B cell (primary cell): ENCODE measurements around the gene NOA1. TPM values are rescaled to one million over a fixed set of nuclear protein-coding genes. Genes with fewer than 3 reads are reported as not detected.
A peak's percentile ranks its signal among the peaks of the same experiment; 100 is the strongest.

Source experiments
- ATAC-seq: fragments of 200-7000 bp; cut with Tn5 transposase; one replicate; pipeline ENCODE4 v1.10.0; 2021; ENCODE audit warnings: low read depth, mild to moderate bottlenecking, moderate number of reproducible peaks, moderate library complexity
- CTCF ChIA-PET: fragments of 350-600 bp; sonication (Branson Sonifier 250); formaldehyde crosslinking; loops from one replicate; lab custom pipeline; 2021; ENCODE audit warnings: antibody characterized with exemption, inconsistent platforms; lab: Charles Lee
- POLR2A ChIA-PET: fragments of 350-600 bp; sonication (Branson Sonifier 250); formaldehyde crosslinking; loops from one replicate; lab custom pipeline; 2021; ENCODE audit warnings: antibody characterized with exemption; lab: Charles Lee
- DNase-seq: peaks from one replicate; pipeline ENCODE4 v3.0.0; 2013
- H2AFZ ChIP-seq: 2 replicates; pipeline ENCODE4 v1.6.1; 2012; ENCODE audit warnings: mild to moderate bottlenecking, low read depth, low read length; ENCODE audit not compliant: insufficient read depth, poor library complexity, severe bottlenecking
- H3K27ac ChIP-seq, 2 donors: 1 replicate in 1 of 2; 2 replicates in 1 of 2; pipeline ENCODE4 v1.5.1; 2012 to 2013; ENCODE audit warnings: low read length in 2 of 2, mild to moderate bottlenecking in 2 of 2, moderate library complexity in 1 of 2
- H3K27me3 ChIP-seq, 4 experiments: fragments of 200-600 bp in 1 of 4; sonication (generic) in 1 of 4; replicated peaks in 1 of 4; 1 replicate in 2 of 4; 2 replicates in 2 of 4; pipeline versions ENCODE4 v1.6.1 to v1.7.0; 2013 to 2016; ENCODE audit warnings: low read length in 3 of 4, mild to moderate bottlenecking in 2 of 4, mixed read lengths in 1 of 4, moderate library complexity in 1 of 4; ENCODE audit not compliant: insufficient read depth in 4 of 4, control insufficient read depth in 3 of 4; ENCODE audit errors: control extremely low read depth in 1 of 4
- H3K36me3 ChIP-seq, 2 experiments: replicated peaks in 1 of 2; 1 replicate in 1 of 2; 2 replicates in 1 of 2; pipeline versions ENCODE4 v1.6.1 to v1.7.1; 2013; ENCODE audit warnings: low read length in 1 of 2; ENCODE audit not compliant: insufficient read depth in 2 of 2, control insufficient read depth in 1 of 2; ENCODE audit errors: control extremely low read depth in 1 of 2, extremely low read depth in 1 of 2
- H3K4me1 ChIP-seq, 2 donors: fragments of 200-600 bp in 1 of 2; sonication (generic) in 1 of 2; 1 replicate in 1 of 2; 2 replicates in 1 of 2; pipeline versions ENCODE4 v1.5.1 to v1.6.1; 2013 to 2017; ENCODE audit warnings: low read length in 2 of 2; ENCODE audit not compliant: control insufficient read depth in 2 of 2, insufficient read depth in 2 of 2
- H3K4me2 ChIP-seq: replicated peaks from 2 replicates; pipeline ENCODE3; 2012; ENCODE audit warnings: mild to moderate bottlenecking, low read depth, low read length; ENCODE audit not compliant: poor library complexity, severe bottlenecking
- H3K4me3 ChIP-seq, 5 experiments: fragments of 200-600 bp in 1 of 5; sonication (generic) in 1 of 5; 1 replicate in 3 of 5; 2 replicates in 2 of 5; pipeline versions ENCODE4 v1.5.1 to v1.7.0; 2011 to 2016; ENCODE audit warnings: low read length in 4 of 5, mild to moderate bottlenecking in 4 of 5, low read depth in 2 of 5, control low read depth in 1 of 5, moderate library complexity in 1 of 5; ENCODE audit not compliant: insufficient read depth in 1 of 5; ENCODE audit errors: control extremely low read depth in 1 of 5, extremely low read depth in 1 of 5
- H3K79me2 ChIP-seq: fragments of 200-600 bp; sonication (generic); one replicate; pipeline ENCODE4 v1.6.0; 2016; ENCODE audit warnings: low read length; ENCODE audit not compliant: control insufficient read depth, insufficient read depth
- H3K9ac ChIP-seq: fragments of 200-600 bp; sonication (generic); 2 replicates; pipeline ENCODE4 v1.6.1; 2017; ENCODE audit warnings: mild to moderate bottlenecking, low read length, moderate library complexity
- H3K9me3 ChIP-seq, 3 donors: one replicate each; pipeline versions ENCODE4 v1.6.1 to v1.7.1; 2013; ENCODE audit warnings: low read length in 2 of 3; ENCODE audit not compliant: control insufficient read depth in 2 of 3, insufficient read depth in 1 of 3; ENCODE audit errors: control extremely low read depth in 1 of 3
- H4K20me1 ChIP-seq: 2 replicates; pipeline ENCODE4 v1.6.0; 2012; ENCODE audit warnings: mild to moderate bottlenecking, low read length; ENCODE audit not compliant: insufficient read depth, control insufficient read depth, poor library complexity, severe bottlenecking
- H3K27ac Mint-ChIP-seq: one replicate; pipeline ENCODE4 v1.8.0; 2021; ENCODE audit warnings: mixed read lengths
- H3K27me3 Mint-ChIP-seq: one replicate; pipeline ENCODE4 v1.8.0; 2021; ENCODE audit warnings: mixed read lengths
- H3K4me1 Mint-ChIP-seq: one replicate; pipeline ENCODE4 v1.8.0; 2021; ENCODE audit warnings: mixed read lengths
- H3K4me3 Mint-ChIP-seq: one replicate; pipeline ENCODE4 v1.8.0; 2021; ENCODE audit warnings: mixed read lengths
- H3K9me3 Mint-ChIP-seq: one replicate; pipeline ENCODE4 v1.8.0; 2022; ENCODE audit warnings: mixed read lengths; ENCODE audit not compliant: insufficient read depth
- EZH2 ChIP-seq: IDR thresholded peaks from 2 replicates; pipeline ENCODE4 v1.6.1; 2012; ENCODE audit warnings: borderline replicate concordance, low read depth, mild to moderate bottlenecking, moderate library complexity, low read length; ENCODE audit not compliant: insufficient read depth, poor library complexity, severe bottlenecking
- WGBS: methylation state at CpG from one replicate; pipeline ENCODE4 v1.1.5; 2013; ENCODE audit warnings: missing lambda C conversion rate; ENCODE audit not compliant: insufficient coverage; 5-methylcytosine and 5-hydroxymethylcytosine counted together
- intact Hi-C: fragments of 100-400 bp; cut with micrococcal nuclease; formaldehyde crosslinking; loops from one replicate; pipeline ENCODE4 v1.10.0; 2022
- polyA plus RNA-seq: library from polyadenylated mRNA; depleted of rRNA; stranded (reverse); fragments of >200 nt; gene quantifications from 2 replicates; pipeline ENCODE4 v1.2.3, GENCODE V29; 2012
- total RNA-seq, 2 donors: library from RNA; stranded (reverse); fragments of 120-200 nt in 1 of 2; gene quantifications; 1 replicate in 1 of 2; 2 replicates in 1 of 2; pipeline versions ENCODE4 v1.2.3 to v1.2.4, GENCODE V29; 2013 to 2022
- TF ChIP-seq, protein P1 (sequence below): fragments of 200-600 bp; IDR thresholded peaks from one replicate; pipeline ENCODE4 v1.8.0; 2022; ENCODE audit warnings: antibody characterized with exemption, mild to moderate bottlenecking

The NOA1 gene
- total and polyA plus RNA-seq, 2 donors (not counting 1 experiment from before 2014, with no cell fraction given): 17.4 to 22.7 TPM

- peak overlapping the region; percentile 95 for H3K4me2 ChIP-seq
- H3K27ac ChIP-seq: peak overlapping the region in 1 of 2 donors; percentile 84
- Mint-ChIP-seq H3K27ac (peak overlapping the region; percentile 74), H3K4me1 (peaks cover 51% of the 10 kb centered on the region), H3K4me3 (peak overlapping the region; percentile 100), H3K9me3 (no peaks in the 10 kb centered on the region), H3K27me3 (no peaks in the 10 kb centered on the region)
- peak overlapping the region; percentile 88 for H3K9ac ChIP-seq
- intact Hi-C loops: loop anchor here (5.0 kb wide), 2 partner anchors 154 to 1579 kb away; partner anchors contain the start of genes SPINK2 and TMEM165
- peak overlapping the region; percentile 98 for H2AFZ ChIP-seq
- peaks cover 14 to 32% of the 10 kb centered on the region in 2 experiments for H3K36me3 ChIP-seq
- WGBS: 6% methylated on average over 35 of the region's 35 CpGs
- H3K27me3 ChIP-seq: no peaks in the 10 kb centered on the region
- DNase-seq: peak; percentile 29
- peaks cover 55% of the 10 kb centered on the region for H4K20me1 ChIP-seq
- H3K9me3 ChIP-seq: no peaks in the 10 kb centered on the region
- peaks cover 68% of the 10 kb centered on the region for H3K79me2 ChIP-seq
- TF ChIP-seq, protein P1, sequence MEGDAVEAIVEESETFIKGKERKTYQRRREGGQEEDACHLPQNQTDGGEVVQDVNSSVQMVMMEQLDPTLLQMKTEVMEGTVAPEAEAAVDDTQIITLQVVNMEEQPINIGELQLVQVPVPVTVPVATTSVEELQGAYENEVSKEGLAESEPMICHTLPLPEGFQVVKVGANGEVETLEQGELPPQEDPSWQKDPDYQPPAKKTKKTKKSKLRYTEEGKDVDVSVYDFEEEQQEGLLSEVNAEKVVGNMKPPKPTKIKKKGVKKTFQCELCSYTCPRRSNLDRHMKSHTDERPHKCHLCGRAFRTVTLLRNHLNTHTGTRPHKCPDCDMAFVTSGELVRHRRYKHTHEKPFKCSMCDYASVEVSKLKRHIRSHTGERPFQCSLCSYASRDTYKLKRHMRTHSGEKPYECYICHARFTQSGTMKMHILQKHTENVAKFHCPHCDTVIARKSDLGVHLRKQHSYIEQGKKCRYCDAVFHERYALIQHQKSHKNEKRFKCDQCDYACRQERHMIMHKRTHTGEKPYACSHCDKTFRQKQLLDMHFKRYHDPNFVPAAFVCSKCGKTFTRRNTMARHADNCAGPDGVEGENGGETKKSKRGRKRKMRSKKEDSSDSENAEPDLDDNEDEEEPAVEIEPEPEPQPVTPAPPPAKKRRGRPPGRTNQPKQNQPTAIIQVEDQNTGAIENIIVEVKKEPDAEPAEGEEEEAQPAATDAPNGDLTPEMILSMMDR: no peak
- no peak for TF ChIP-seq EZH2
- ChIA-PET POLR2A (interaction anchor here (2.2 to 3.4 kb wide), 3 partner anchors 67 to 589 kb away, joined by 10 to 18 read pairs (median 11); partner anchors contain the start of genes AASDH and REST), CTCF (interaction anchor here (1.0 to 1.2 kb wide), 2 partner anchors 13 to 590 kb away, joined by 3 read pairs; no protein-coding TSS in a partner anchor)
- H3K4me3 ChIP-seq: peak overlapping the region; percentile 74 to 95 (median 91)
- ATAC-seq: no peak
- peaks cover 28 to 40% of the 10 kb centered on the region in 2 donors for H3K4me1 ChIP-seq
These were observed 1.0 kb downstream of the NOA1 start for GRCh38 chr4:56976283-56976836.

GRCh38 chr4:56973336-56973735 lies 4.1 kb downstream of the NOA1 start:
- H3K4me3 Mint-ChIP-seq: no peak overlapping the region
- H3K9ac ChIP-seq: no peak overlapping the region
- no CpG with 5 or more reads among the region's 3 CpGs for WGBS
- no peak overlapping the region for H2AFZ ChIP-seq
- no peaks in the 10 kb centered on the region for H3K9me3 ChIP-seq
- H3K79me2 ChIP-seq: peaks cover 41% of the 10 kb centered on the region
- no peak overlapping the region for H3K27ac Mint-ChIP-seq
- peaks cover 38% of the 10 kb centered on the region for H4K20me1 ChIP-seq
- peaks cover 26% of the 10 kb centered on the region for H3K4me1 Mint-ChIP-seq
- peaks cover 8 to 23% of the 10 kb centered on the region in 2 donors for H3K4me1 ChIP-seq
- H3K36me3 ChIP-seq: peaks cover 19 to 47% of the 10 kb centered on the region in 2 experiments
- CTCF ChIA-PET: no interaction called here
- intact Hi-C loops: no loop called here
- TF ChIP-seq, protein P1: no peak
- TF ChIP-seq EZH2: no peak
- no peak overlapping the region for H3K4me2 ChIP-seq
- POLR2A ChIA-PET: no interaction called here
- DNase-seq: no peak
- no peaks in the 10 kb centered on the region for H3K27me3 ChIP-seq
- ATAC-seq: no peak
- H3K4me3 ChIP-seq: no peak overlapping the region
- no peak overlapping the region for H3K27ac ChIP-seq
- H3K9me3 Mint-ChIP-seq: no peaks in the 10 kb centered on the region
- H3K27me3 Mint-ChIP-seq: no peaks in the 10 kb centered on the region
